GM12891 (cell line): Measurements from ENCODE around the gene ASF1B.

Experiments used
- PAX5 ChIP-seq: IDR thresholded peaks from 2 replicates; pipeline ENCODE4 v1.6.1; 2011; ENCODE audit warnings: low read length, moderate library complexity, mild to moderate bottlenecking; ENCODE audit not compliant: insufficient read depth, severe bottlenecking
- POLR2A ChIP-seq: IDR thresholded peaks from 2 replicates; pipeline ENCODE4 v1.6.1; 2011; ENCODE audit warnings: low read depth, low read length, control low read depth
- POLR2AphosphoS5 ChIP-seq: IDR thresholded peaks from 2 replicates; pipeline ENCODE4 v1.6.1; 2011; ENCODE audit warnings: low read depth, low read length, control low read depth
- POU2F2 ChIP-seq: IDR thresholded peaks from 2 replicates; pipeline ENCODE4 v1.6.1; 2011; ENCODE audit warnings: low read depth, mild to moderate bottlenecking, control low read depth, low read length, moderate library complexity
- TAF1 ChIP-seq: IDR thresholded peaks from 2 replicates; pipeline ENCODE4 v1.6.1; 2011; ENCODE audit warnings: low read depth, low read length, control low read depth

- no peak for TF ChIP-seq POLR2AphosphoS5
- no peak for TF ChIP-seq TAF1
- TF ChIP-seq POLR2A: no peak
- no peak for TF ChIP-seq PAX5
- TF ChIP-seq POU2F2: no peak
Observed at GRCh38 chr19:14115756-14116155, 20.6 kb downstream of the ASF1B start.
